Fibroblast of skin of right biceps (primary cell): ENCODE results near the gene TMEM145.
"Not testable (repeated sequence)": the region's sequence is repeated elsewhere in the genome, so short reads cannot be mapped to it uniquely, and the experiment has no call there.

ENCODE experiments used
- DNase-seq: peaks from one replicate; pipeline ENCODE4 v3.0.0-alpha.2; 2013

Gene TMEM145

DNA sequence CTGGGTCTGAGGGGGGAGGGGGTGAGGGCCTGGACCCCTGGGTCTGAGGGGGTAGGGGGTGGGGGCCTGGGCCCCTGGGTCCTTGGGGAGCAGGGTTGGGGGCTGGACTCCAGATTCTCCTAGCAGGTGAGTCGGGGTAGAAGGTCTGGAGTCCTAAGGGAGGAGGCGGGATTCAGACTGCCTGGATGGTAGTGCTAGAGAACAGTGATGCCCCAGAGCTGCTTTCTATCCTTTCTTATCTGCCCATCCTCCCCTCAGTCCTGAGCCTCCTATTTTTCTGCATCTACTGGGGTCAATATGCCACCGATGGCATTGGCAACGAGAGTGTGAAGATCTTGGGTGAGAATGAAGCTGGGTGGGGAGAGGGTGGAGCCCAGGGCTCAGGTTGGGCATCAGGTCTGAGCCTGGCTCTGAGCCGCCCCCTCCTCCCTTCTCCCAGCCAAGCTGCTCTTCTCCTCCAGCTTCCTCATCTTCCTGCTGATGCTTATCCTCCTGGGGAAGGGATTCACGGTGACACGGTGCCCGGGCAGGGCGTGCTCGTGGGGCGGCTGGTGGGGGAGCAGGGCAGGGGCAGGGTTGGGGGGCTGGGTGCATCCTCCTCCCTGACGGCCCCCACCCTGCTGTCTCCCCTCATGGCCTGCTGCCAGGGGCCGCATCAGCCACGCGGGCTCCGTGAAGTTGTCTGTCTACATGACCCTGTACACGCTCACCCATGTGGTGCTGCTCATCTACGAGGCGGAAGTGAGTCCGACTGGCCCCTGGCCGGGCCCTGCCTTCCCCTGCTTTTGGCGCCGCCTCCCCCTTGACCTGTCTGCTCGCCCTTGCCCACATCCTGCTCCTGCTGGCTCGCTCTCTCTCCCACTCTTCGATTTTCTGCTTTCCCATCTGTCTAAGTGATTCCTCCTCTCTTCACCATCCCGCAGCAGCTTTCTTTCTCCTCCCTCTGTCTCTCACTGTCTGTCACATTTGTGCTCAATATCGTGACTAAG, 3.4 kb downstream of the TMEM145 start:
- peak; percentile 29 for DNase-seq

DNA sequence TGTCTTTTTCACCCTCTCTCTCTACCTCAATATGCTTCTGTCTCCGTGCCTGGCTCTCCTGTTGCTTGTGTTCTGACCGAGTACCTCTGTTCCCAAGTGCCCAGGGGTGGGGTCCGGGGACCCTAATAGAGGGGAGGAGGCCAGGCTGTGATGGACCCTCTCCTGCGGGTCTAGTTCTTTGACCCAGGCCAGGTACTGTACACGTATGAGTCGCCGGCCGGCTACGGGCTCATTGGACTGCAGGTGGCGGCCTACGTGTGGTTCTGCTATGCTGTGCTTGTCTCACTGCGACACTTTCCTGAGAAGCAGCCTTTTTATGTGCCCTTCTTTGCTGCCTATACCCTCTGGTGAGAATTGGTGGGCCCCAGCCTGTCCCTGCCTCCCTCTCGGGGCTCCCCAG, 4.4 kb downstream of the TMEM145 start:
- no peak for DNase-seq

DNA sequence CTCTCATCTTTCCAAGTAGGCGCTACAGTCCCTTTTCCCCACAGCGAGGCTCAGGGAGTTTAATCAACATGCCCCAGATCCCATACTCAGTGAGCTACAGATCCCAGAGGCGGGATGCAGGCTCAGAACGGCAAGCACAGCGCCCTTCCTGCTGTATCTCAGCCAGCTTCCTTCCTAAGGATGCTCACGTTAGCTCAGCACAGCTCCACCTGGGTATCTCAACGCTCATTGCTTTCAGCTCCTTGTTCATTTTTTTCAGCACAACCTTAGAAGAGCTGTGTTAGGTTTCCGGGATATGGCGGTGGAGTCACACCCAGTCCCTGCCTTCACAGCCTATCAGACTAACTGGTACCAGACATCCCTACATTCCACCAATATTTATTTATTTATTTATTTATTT, 9.2 kb downstream of the TMEM145 start:
- DNase-seq: no peak

DNA sequence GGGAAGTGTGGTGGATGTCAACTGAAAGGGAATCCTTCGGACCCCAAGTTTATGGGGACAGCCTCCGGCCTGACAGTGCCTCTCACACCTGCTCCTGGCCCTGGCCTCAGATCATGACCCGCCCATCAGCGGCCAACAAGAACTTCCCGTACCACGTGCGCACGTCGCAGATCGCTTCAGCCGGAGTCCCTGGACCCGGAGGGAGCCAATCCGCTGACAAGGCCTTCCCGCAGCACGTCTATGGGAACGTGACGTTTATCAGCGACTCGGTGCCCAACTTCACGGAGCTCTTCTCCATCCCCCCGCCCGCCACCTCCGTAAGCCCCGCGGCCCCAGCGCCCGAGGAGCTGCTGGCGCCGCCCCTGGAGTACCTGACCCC, 10.4 kb downstream of the TMEM145 start:
- no peak for DNase-seq

DNA sequence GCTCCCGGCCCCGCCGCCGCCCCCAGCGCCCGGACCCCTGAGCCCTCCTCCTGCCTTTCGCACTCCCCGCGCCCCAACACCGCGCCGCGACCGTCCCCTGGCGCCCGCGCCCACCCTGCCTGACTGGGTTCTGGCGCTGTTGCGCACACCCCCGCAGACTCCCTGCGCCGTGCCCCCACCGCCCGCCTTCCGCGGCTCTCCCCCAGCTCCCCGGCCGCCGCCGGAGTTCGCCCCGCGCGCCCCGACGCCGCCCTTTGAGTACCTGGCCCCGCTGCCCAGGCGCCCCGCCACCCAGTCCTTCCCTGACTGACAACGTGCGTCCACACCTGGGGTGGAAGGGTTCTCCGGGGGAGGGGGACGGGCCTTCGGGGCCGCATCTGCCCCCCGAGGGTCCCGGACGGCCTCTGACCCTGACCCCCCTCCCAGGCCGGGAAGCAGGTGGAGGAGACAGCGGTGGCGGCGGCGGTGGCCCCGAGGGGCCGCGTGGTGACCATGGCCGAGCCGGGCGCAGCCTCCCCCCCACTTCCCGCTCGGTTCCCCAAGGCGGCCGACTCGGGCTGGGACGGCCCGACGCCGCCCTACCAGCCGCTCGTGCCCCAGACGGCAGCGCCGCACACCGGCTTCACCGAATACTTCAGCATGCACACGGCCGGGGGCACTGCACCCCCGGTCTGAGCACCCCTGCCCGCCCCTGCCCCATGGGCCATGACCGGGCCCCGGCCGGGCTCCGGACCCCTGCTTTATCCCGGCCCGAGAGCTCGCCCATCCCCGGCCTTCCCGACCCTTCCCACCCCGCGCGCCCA, 10.9 kb downstream of the TMEM145 start:
- DNase-seq: no peak

DNA sequence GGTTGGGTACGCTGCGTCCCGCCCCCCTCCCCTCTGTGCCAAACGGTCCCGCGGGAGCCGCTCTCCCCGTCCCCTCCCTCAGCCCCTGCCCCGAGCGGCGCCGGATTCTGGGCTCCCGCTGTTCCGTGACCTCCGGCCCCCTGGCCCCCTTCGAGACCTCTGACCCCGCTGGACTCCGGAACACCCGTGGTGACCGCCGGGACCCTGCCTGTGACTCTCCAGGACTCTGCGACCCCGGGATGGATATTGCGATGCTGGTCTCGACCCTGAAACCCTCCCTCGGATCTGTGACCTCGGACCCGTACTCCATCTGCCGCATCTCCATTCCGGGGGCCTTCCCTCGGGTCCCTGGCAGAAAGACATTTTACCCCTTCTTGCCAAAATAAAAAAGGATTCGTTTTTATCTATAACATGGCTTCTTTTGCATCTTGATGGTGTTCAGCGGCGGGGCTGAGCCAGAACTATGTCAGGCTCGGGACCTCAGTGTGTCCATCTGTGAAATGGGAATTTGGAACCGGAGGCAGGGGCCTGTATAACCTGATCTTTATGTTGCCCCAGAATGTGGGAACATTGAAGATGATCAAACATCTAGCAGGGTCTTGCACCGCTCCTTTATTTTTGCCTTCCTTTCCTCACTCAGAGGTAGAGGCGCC, 11.7 kb downstream of the TMEM145 start:
- no peak for DNase-seq

DNA sequence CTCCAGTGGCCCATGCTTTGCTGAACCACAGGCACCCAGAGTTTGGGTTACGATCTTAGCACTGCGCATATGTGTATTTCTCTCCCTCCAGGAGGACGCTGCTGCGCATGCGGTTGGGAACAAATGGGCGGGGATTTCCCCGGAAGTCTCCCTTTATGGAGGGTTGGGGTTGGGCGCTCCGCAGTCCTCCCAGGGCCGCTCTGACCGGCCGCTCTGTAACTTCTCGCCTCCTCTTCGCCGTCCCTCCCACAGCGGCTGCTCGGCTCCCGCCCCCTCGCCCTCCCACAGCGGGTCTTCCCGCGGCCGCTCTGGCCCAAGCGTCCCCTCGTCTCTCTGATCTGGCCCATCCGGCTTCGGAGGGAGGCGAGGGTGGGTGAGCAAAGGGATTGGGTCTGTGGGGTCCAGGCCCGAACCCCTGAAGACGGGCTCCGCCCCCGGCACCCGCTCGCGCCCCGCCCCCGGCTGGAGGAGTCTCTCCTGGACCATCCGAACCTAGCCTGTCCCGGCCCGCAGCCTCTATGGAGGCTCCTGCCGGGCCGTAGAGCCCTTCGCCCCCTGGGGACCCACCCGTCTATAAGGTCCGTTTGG, 12.3 kb downstream of the TMEM145 start, which contains the start of gene MEGF8:
Gene MEGF8 (plus strand): TSS at position 328 of the 588 bp plus-strand sequence. CDS start 609 bp downstream, outside the sequence.
- peak; percentile 99 for DNase-seq

DNA sequence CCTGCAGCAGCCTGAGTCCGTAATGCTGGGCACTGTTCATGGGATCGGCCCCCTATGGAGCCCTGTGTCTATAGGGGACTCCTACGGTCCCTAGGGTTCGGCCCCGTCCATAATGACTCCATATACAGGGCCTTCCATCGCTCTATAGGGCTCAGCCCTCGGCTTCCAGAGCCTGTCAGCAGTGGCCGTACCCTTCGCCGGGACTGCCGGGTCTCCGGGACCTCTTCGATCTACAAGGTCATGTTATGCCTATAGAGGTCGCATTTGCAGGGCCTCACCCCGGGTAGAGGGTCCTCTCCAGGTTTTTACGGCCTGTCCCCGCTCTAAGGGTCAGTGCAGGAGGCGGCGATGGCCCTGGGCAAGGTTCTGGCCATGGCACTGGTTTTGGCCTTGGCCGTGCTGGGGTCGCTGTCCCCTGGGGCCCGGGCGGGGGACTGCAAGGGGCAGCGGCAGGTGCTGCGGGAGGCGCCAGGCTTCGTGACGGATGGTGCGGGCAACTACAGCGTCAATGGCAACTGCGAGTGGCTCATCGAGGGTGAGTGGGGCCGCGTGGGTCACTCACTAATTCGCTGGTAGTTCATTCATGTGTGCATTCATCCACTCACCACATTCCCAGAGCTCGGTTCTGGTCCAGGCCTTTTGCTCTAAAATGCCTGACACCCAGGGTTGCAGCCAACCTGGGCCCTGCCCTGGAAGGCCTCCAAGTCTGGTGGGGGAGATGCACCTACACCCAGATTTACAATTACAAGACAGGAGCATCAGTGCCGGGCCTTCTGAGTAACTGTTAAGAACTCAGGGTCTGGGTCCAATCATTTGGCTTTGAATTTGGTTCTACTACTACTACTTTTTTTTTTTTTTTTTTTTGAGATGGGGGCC, 13.0 kb downstream of the TMEM145 start:
- DNase-seq: no peak

DNA sequence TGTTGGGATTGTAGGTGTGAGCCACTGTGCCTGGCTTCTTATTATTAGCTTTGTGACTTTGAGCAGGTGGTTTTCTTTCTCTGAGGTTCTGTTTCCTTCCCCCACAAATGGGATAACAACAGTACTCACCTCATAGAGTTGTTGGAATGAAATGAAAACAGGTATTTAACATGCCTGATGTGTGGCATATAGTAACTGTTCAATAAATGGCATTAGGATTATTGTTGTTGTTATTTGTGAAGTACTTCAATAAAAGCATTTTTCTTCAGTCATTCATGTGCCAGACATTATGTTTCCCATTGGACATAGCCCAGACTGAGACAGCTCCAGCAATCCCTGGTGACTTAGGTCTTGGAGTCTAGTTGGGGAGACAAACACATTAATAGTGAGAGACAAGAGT, 13.9 kb downstream of the TMEM145 start:
- no peak for DNase-seq

DNA sequence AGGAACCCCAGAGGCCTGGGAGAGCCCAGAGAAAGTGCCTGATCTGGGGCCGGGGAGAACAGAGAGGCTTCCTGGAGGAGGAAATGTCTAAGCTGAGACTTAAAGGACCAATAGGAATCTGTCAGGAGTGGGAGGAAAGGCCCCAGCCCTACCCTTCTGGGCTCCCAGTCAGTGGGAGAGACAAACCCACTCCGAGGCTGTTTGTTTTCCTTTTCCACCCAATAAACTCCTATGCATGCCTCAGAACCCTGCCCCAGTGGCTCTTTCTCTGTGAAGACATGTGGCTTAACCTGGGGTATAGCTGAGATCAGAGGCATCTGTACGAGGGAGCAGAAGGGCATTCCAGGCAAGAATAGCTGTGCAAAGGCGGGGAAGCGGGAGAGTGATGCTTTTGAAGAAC, 14.3 kb downstream of the TMEM145 start:
- no peak for DNase-seq

DNA sequence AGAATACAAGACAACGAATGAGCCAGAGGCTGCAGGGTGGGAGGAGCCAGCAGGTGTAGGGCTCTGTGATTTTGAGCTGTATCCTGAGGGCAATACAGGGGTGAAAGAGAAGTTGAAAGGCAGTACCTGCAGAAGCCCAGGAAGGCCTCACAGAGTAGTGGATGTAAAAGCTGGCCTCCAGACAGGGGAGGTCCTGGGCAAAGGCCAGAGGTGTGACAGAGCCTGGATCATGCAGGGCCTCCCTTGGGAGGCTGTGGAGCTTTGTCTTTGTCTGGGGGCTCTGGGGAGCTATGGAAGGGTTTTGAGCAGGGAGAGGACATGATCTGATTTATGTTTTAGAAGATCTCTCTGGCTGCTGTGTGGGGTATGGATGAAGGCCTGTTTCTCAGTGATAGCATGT, 15.0 kb downstream of the TMEM145 start:
- no peak for DNase-seq

DNA sequence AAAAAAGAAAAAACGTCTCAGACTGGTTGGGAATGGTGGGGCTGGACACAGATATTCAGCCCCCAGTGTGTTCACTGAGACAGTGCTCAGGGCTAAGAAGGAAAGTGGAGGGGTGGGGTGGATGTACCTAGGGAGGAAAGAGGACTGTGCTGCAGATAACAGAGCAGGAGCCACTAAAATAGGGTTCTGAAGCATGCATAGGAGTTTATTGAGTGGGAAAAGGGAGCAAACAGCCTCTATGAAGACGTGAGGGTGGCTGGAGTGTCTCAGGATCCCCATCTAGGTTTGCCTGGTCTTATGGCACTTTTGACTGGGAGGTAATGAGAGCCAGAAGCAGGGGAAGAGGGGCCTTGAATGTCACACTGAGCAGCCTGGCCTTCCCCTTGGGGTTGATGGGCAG, 15.7 kb downstream of the TMEM145 start:
- DNase-seq: no peak

DNA sequence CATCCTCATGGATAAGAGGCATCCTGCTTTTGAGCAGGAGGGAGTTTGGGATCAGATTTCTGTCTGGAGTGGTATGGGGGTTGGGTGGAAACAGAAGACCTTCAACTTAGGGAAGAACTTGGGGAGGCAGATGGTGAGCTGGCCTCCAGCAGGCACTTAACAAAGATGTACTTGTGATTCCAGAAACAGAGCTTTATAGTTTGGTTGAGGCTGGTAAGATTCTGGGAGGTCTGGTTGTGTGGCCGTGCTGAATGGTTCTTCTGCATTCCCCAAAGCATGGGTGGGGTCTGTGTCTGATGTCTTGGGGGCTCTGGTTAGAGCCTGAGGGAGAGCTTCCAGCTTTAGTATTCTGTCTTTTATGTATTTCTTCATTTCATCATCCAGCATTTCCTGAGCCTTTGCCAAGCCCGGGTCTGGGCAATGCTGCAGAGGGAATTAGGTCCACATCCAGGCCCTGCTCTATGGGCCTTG, 17.2 kb downstream of the TMEM145 start:
- peak; percentile 42 for DNase-seq

DNA sequence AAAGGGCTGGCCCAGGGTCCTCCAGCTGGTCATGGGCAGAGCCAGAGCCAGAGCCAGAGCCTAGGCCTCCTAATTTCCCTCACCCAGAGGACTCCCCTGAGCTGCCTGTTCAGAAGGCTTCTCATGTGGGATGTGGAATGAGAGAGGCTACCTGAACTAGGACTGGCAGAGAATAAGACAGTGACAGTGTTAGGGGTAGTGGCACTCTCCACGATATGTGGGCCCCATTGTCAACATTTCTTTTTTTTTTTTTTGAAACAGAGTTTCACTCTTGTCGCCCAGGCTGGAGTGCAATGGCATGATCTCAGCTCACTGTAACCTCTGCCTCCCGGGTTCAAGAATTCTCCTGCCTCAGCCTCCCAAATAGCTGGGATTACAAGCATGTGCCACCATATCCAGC, 18.2 kb downstream of the TMEM145 start:
- DNase-seq: not testable (repeated sequence)

DNA sequence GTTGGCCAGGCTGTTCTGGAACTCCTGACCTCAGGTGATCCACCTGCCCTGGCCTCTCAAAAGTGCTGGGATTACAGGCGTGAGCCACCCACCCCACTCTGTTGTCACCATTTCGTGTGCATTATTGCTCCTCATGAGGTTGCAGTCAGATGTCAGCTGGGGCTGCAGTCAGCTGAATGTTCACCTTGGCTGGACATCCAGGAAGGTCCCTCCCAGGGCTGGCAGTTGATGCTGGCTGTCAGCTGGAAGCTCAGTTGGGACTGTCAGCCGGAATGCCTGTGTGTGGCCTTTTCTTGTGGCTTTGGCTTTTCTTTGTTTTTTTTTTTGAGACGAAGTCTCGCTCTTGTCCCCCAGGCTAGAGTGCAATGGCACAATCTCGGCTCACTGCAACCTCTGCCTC, 18.9 kb downstream of the TMEM145 start:
- DNase-seq: no peak

DNA sequence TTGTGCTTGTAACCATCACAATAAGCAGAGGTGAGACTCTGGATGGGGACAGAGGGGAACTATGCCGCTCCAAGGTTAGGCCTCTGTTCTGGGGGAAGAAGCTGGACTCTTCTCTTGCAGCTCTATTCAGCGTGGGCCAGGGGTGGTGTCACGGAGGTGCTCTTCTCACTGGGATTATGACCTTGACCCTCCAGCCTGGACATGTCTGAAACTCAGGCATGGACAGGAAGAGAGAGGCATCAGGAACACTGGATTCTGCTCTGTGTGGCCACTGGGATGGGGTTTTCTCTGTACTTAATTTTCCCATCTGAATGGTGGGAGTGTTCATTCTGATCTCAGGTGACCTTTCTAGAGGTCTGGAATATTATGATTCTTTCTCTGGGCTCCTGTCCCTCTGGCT, 19.9 kb downstream of the TMEM145 start:
- DNase-seq: no peak

DNA sequence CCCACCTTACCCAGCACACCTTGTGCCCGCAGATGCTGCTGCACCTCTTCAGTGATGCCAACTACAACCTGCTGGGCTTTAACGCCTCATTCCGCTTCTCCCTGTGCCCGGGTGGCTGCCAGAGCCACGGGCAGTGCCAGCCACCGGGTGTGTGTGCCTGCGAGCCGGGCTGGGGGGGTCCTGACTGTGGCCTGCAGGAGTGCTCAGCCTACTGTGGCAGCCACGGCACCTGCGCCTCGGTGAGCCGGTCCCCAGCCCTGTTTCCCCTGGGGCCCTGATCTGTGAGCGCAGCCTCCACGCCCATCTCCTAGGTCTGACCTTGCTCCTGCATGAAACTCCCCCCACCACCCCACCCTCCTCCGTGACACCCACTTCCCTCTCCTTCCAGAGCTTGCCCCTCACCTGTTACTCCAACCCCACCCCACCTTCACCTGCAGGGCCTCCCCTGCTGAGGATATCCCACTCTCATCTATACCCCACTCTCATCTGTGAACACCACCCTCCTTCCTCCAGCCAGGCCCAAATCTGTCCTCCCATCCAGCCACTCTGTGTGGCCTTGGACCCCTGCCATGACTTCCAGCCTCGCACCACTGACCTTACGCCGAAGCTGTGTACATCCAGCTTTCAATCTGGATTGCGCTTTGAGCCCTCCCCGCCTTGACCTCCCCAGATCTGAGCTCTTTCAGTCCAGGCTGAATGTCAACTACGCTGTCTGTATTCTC, 21.0 kb downstream of the TMEM145 start:
- DNase-seq: no peak

DNA sequence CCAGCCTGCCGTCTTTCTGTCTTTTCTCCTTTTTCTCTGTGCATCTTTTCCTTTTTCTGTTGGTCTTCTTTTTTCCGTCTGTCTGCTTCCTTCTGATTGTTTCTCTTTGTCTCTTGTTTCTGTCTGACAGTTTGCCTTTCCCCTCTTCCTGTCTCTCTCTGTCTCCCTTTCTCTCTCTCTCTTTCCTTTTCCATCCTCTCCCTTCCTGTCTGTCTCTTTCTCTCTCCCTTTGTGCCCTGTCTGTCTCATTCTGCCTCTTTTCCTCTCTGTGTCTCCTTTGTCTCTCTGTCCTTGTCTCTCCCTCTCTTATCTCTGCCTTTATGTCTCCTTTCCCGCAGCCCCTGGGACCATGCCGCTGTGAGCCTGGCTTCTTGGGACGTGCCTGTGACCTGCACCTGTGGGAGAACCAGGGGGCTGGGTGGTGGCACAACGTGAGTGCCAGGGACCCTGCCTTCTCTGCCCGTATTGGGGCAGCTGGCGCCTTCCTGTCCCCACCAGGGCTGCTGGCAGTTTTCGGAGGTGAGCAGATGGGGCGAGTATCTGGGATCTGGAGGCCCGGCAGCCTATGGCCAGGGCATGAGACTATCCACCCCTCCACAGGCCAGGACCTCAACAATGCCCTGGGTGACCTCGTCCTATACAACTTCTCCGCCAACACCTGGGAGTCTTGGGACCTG, 21.7 kb downstream of the TMEM145 start:
- no peak for DNase-seq

DNA sequence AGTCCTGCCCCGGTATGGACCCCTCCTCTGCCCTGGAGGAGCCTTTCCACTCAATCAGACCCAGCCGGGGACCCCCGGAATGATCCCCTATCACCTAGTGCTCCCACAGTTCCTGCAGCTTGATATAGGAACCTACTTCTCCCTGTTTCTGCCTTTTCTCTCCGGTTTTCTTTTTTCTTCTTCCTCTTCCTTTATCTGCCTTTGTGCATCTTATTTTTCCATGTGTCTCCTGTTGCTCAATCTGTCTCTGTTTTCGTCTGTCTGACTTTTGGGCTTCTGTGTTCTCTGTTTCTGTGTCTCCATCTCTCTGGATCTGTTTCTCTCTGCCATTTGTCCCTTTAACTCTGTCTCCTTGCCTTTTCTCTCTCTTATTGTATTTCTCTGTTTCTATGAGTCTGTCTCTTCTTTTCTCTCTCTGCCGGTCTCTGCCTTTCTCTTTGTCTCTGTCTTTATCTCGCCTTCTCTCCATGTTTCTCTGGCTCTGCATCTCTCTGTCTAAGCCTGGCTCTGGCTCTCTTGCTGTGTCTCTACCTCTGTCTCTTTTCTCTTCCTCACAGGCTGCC, 22.3 kb downstream of the TMEM145 start:
- no peak for DNase-seq

DNA sequence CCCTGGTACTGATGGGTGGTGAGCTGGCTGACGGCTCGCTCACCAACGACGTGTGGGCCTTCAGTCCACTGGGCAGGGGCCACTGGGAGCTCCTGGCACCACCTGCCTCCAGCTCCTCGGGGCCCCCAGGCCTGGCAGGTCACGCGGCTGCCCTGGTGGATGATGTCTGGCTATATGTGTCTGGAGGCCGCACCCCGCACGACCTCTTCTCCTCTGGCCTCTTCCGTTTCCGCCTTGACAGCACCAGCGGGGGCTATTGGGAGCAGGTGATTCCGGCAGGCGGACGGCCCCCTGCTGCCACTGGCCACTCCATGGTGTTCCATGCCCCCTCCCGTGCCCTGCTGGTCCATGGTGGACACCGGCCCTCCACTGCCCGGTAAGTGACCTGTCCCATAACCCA, 22.9 kb downstream of the TMEM145 start:
- DNase-seq: no peak
